ENCODE results near the gene TRIB2. TPM values are rescaled to one million over a fixed set of nuclear protein-coding genes. Genes with fewer than 3 reads are reported as not detected.

TRIB2 gene
- total and polyA plus RNA-seq, 9 of the 15 experiments (the other 6 are each of a cell fraction or from before 2014, with no cell fraction given) = 9.0 to 39.0 (median 26.3) TPM

DNA sequence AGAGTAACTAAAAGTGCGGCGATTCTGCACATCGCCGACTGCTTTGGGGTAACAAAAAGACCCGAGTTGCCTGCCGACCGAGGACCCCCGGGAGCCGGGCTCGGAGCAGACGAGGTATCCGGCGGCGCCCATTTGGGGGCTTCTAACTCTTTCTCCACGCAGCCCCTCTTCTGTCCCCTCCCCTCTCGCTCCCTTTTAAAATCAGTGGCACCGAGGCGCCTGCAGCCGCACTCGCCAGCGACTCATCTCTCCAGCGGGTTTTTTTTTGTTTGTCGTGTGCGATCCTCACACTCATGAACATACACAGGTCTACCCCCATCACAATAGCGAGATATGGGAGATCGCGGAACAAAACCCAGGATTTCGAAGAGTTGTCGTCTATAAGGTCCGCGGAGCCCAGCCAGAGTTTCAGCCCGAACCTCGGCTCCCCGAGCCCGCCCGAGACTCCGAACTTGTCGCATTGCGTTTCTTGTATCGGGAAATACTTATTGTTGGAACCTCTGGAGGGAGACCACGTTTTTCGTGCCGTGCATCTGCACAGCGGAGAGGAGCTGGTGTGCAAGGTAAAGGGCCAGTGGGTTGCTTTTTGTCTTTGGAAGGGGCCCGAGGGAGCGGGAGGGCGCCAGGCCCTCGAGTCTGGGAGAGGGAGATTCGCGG is 1.4 kb downstream of the TRIB2 start (continued):
- no peak for TF ChIP-seq CHAMP1 (IDR thresholded peaks at IDR 0.05)
- TF ChIP-seq ZNF12 (CRISPR knock-in tag; IDR thresholded peaks at IDR 0.05) = no peak
- no peak for TF ChIP-seq COPS2 (conservative IDR thresholded peaks at IDR 0.05)
- no peak for TF ChIP-seq RFX7 (CRISPR knock-in tag; IDR thresholded peaks at IDR 0.05)
- TF ChIP-seq NR3C1 (CRISPR knock-in tag; IDR thresholded peaks at IDR 0.05) = no peak
- no peak for TF ChIP-seq TAF15 (IDR thresholded peaks at IDR 0.05; ENCODE audit: low read depth, low read length)
- TF ChIP-seq TSHZ1 (CRISPR knock-in tag; IDR thresholded peaks at IDR 0.05) = no peak
- no peak for TF ChIP-seq XRCC5 (IDR thresholded peaks at IDR 0.05; ENCODE audit: low read depth, low read length)
- TF ChIP-seq ZNF75A (CRISPR knock-in tag; IDR thresholded peaks at IDR 0.05) = no peak
- TF ChIP-seq TAF9B (IDR thresholded peaks at IDR 0.05; ENCODE audit: partially characterized antibody) = no peak
- TF ChIP-seq SRSF7 (optimal IDR thresholded peaks at IDR 0.05; ENCODE audit: low read depth, low read length) = no peak
- TF ChIP-seq UBTF (IDR thresholded peaks at IDR 0.05; ENCODE audit: borderline replicate concordance in 1 of 2, low read depth in 2 of 2, low read length in 2 of 2) = peak in 1 of 2 experiments; percentile 3; a peak in 1 of 4 replicates
- TF ChIP-seq TEAD2 (tag; IDR thresholded peaks at IDR 0.05) = no peak
- TF ChIP-seq ZNF699 (CRISPR knock-in tag; IDR thresholded peaks at IDR 0.05; ENCODE audit: insufficient replicate concordance) = no peak
- TF ChIP-seq DMBX1 (CRISPR knock-in tag; IDR thresholded peaks at IDR 0.05; ENCODE audit: borderline replicate concordance) = no peak
- TF ChIP-seq GMEB1 (CRISPR knock-in tag; IDR thresholded peaks at IDR 0.05) = no peak
- TF ChIP-seq BRF1 (IDR thresholded peaks at IDR 0.05; ENCODE audit: borderline replicate concordance, extremely low read depth, insufficient read length) = no peak
- no peak for TF ChIP-seq ZNF561 (CRISPR knock-in tag; conservative IDR thresholded peaks at IDR 0.05)
